ENCODE results near the gene SEMA7A.

SEMA7A gene

DNA sequence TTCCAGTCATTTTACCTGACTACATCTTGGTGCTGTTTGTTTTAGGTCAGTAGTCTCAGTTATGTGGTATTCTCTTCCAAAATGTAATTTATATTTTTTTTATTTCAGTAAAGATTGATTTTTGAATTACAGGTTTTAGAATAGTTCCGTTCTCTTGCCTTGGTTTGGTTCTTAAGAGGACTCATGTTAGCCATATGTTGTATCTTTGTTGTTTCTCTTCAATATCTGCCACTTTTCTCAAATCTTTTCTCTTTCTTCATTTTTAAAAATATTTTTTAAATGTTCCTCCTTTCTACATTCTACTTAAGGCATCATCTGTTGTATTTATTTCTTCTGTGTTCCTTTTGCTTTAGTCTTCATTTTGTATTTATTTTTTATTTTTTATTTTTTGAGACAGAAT, 32.8 kb upstream of the SEMA7A start:
- Histone ChIP-seq H3K27me3 (no peaks in the 10 kb centered on the region), H3K27ac (no peak overlapping the region), H3K36me3 (peaks cover 0 to 12% (median 0%) of the 10 kb centered on the region in 3 donors), H3K4me1 (peaks cover 0 to 6% (median 3%) of the 10 kb centered on the region in 4 donors), H3K9me3 (no peaks in the 10 kb centered on the region), H3K4me3 (no peak overlapping the region)
- intact Hi-C loops (cut with DNase I; ENCODE audit: low total_unique reads): loop anchor here (5.0 to 10.0 kb wide), 2 partner anchors 76 to 168 kb away; partner anchors contain the start of gene ARID3B
- TF ChIP-seq, protein P1, sequence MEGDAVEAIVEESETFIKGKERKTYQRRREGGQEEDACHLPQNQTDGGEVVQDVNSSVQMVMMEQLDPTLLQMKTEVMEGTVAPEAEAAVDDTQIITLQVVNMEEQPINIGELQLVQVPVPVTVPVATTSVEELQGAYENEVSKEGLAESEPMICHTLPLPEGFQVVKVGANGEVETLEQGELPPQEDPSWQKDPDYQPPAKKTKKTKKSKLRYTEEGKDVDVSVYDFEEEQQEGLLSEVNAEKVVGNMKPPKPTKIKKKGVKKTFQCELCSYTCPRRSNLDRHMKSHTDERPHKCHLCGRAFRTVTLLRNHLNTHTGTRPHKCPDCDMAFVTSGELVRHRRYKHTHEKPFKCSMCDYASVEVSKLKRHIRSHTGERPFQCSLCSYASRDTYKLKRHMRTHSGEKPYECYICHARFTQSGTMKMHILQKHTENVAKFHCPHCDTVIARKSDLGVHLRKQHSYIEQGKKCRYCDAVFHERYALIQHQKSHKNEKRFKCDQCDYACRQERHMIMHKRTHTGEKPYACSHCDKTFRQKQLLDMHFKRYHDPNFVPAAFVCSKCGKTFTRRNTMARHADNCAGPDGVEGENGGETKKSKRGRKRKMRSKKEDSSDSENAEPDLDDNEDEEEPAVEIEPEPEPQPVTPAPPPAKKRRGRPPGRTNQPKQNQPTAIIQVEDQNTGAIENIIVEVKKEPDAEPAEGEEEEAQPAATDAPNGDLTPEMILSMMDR (IDR thresholded peaks at IDR 0.05): no peak
- DNase-seq: no peak

DNA sequence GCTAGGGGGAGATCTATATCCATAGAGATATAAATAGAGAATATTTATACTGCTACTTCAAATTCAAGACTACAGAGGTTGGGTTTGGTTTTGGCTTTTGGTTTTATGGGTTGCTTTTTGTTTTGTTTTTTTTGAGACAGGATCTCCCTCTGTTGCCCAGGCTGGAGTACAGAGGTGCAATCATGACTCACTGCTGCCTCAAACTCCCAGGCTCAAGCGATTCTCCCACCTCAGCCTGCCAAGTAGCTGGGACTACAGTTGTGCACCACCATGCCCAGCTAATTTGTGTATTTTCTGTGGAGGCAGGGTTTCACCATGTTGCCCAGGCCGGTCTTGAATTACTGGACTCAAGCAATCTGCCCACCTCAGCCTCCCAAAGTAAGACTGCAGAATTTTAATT, 31.1 kb upstream of the SEMA7A start:
- TF ChIP-seq, protein P1 (IDR thresholded peaks at IDR 0.05): no peak
- no peak for DNase-seq
- Histone ChIP-seq H3K4me1 (peaks cover 0 to 16% (median 7%) of the 10 kb centered on the region in 4 donors), H3K27me3 (no peaks in the 10 kb centered on the region), H3K4me3 (no peak overlapping the region), H3K36me3 (peaks cover 0 to 12% (median 0%) of the 10 kb centered on the region in 3 donors), H3K9me3 (no peaks in the 10 kb centered on the region), H3K27ac (no peak overlapping the region)
- intact Hi-C loops (cut with DNase I; ENCODE audit: low total_unique reads): loop anchor here (5.0 to 10.0 kb wide), 2 partner anchors 77 to 170 kb away; partner anchors contain the start of gene ARID3B

DNA sequence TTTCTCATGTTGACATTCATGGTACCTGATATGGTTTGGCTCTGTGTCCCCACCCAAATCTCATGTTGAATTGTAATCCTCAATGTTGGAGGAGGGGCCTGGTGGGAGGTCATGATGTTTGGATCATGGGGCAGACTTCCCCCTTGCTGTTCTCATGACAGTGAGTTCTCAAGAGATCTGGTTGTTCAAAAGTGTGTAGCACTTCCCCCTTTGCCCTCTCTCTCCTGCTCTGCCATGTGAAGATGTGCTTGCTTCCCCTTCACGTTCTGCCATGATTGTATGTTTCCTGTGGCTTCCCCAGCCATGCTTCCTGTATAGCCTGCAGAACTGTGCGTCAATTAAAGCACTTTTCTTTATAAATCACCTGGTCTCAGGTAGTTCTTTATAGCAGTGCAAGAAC, 30.5 kb upstream of the SEMA7A start:
- no peaks in the 10 kb centered on the region for H3K27me3 ChIP-seq
- peaks cover 0 to 12% (median 0%) of the 10 kb centered on the region in 3 donors for H3K36me3 ChIP-seq
- H3K4me3 ChIP-seq: no peak overlapping the region
- peaks cover 0 to 21% (median 8%) of the 10 kb centered on the region in 4 donors for H3K4me1 ChIP-seq
- no peak overlapping the region for H3K27ac ChIP-seq
- H3K9me3 ChIP-seq: no peaks in the 10 kb centered on the region
- peak in 1 of 2 donors; percentile 46 for DNase-seq
- TF ChIP-seq, protein P1 (IDR thresholded peaks at IDR 0.05): no peak
- intact Hi-C loops (cut with DNase I; ENCODE audit: low total_unique reads): loop anchor here (10.0 kb wide), 1 partner anchor 171 kb away; no protein-coding TSS in a partner anchor

DNA sequence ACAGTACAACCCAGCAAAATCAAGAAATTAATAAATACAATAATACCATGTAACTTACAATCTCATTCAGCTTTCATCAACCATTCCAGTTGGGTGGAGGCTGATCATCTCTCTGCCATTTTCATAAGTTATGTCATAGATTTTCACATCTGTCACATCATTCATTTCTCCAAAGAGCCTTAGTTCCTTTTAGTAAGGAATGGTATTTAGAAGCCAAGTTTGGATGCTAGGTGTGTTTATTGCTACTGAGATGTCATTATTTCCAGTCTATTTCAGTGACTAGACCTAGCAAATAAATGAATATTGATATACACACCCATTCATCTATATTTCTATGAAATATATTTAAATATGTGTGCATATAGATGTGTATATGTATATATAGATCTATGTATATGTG, 29.9 kb upstream of the SEMA7A start:
- H3K36me3 ChIP-seq: peaks cover 0 to 14% (median 1%) of the 10 kb centered on the region in 3 donors
- no peak overlapping the region for H3K4me3 ChIP-seq
- no peaks in the 10 kb centered on the region for H3K27me3 ChIP-seq
- H3K27ac ChIP-seq: no peak overlapping the region
- peaks cover 0 to 21% (median 8%) of the 10 kb centered on the region in 4 donors for H3K4me1 ChIP-seq
- intact Hi-C loops (cut with DNase I; ENCODE audit: low total_unique reads): loop anchor here (10.0 kb wide), 1 partner anchor 171 kb away; no protein-coding TSS in a partner anchor
- DNase-seq: no peak
- H3K9me3 ChIP-seq: no peaks in the 10 kb centered on the region
- TF ChIP-seq, protein P1 (IDR thresholded peaks at IDR 0.05): no peak

DNA sequence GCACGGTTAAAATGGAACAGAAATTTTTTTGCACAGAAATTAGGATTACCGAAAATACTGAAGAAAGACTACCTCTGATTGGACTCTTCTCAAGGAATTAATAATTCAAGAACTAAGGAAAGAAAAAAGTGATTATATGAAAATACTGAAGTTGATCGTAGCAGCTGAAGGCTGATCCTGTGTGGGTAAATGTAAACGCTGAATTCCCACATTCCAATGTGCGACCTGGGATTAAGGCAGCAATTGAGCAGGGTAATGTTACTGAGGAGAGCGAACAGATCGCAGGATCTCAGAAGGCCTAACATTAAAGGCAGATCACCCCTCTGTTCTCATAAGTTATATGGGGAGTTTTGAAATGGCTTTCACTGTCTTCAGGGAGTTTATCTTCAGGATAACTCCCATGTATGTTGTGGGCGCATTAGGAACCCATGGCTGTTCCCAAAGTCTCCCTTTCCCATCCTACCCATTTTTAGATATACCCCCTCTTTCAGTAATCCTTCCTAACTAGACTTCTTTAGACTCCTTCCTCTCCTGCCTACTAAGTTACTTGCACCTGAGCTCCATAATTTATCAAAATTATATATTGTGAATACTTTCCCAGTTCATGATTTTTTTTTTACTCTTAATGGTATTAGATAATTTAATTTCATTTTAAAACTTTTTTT, 28.2 kb upstream of the SEMA7A start:
- H3K4me3 ChIP-seq: peak overlapping the region; percentile 64 to 78
- peak in 1 of 2 donors; percentile 7 for DNase-seq
- TF ChIP-seq, protein P1 (IDR thresholded peaks at IDR 0.05): no peak
- peaks cover 0 to 23% (median 10%) of the 10 kb centered on the region in 3 donors for H3K36me3 ChIP-seq
- H3K27ac ChIP-seq: peak overlapping the region; percentile 78 to 83
- no peaks in the 10 kb centered on the region for H3K27me3 ChIP-seq
- peaks cover 0 to 21% (median 8%) of the 10 kb centered on the region in 4 donors for H3K4me1 ChIP-seq
- H3K9me3 ChIP-seq: no peaks in the 10 kb centered on the region
- intact Hi-C loops (cut with DNase I; ENCODE audit: low total_unique reads): loop anchor here (10.0 kb wide), 1 partner anchor 173 kb away; no protein-coding TSS in a partner anchor

Measured in tibial artery (tissue), 4 donors.